BLaER1 treated with 17β-estradiol and CSF1 and Interleukin-3, amounts not matched to agents 10 nM and 100 nM (cell line): Measurements from ENCODE around the gene HMGB2.

Source experiments
- H3K27ac ChIP-seq, 11 experiments: shearing (Covaris generic); formaldehyde crosslinking; 2 replicates each; pipeline ENCODE4 v1.8.1; 2022
- H3K27me3 ChIP-seq, 11 experiments: shearing (Covaris generic); formaldehyde crosslinking; 2 replicates each; pipeline ENCODE4 v1.8.1; 2022
- H3K36me3 ChIP-seq, 11 experiments: shearing (Covaris generic); formaldehyde crosslinking; 2 replicates each; pipeline ENCODE4 v1.8.1; 2022
- H3K4me1 ChIP-seq, 10 experiments: shearing (Covaris generic); formaldehyde crosslinking; 2 replicates each; pipeline ENCODE4 v1.8.1; 2022
- H3K4me2 ChIP-seq, 11 experiments: shearing (Covaris generic); formaldehyde crosslinking; 2 replicates each; pipeline ENCODE4 v1.8.1; 2022
- H3K4me3 ChIP-seq, 10 experiments: shearing (Covaris generic); formaldehyde crosslinking; 2 replicates each; pipeline ENCODE4 v1.8.1; 2022
- H3K9ac ChIP-seq, 11 experiments: shearing (Covaris generic); formaldehyde crosslinking; 2 replicates each; pipeline ENCODE4 v1.8.1; 2022
- H3K9me3 ChIP-seq, 11 experiments: shearing (Covaris generic); formaldehyde crosslinking; replicated peaks in 1 of 11; 2 replicates each; pipeline ENCODE4 v1.8.1; 2022
- H4K20me1 ChIP-seq, 11 experiments: shearing (Covaris generic); formaldehyde crosslinking; 2 replicates each; pipeline ENCODE4 v1.8.1; 2022
- Cebpa-rat ChIP-seq, 11 experiments: shearing (Covaris generic); IDR thresholded peaks; 2 replicates each; pipeline ENCODE4 v1.8.1; 2022

The HMGB2 gene

GRCh38 chr4:173332021-173332487 lies 2.1 kb downstream of the HMGB2 start:
- Histone ChIP-seq H3K4me1 (peaks cover 21 to 47% (median 37%) of the 10 kb centered on the region in 10 experiments), H3K9ac (peak overlapping the region; percentile 93 to 100 (median 98); a peak in 21 of 22 replicates), H3K4me3 (peak overlapping the region; percentile 72 to 99 (median 92); a peak in 19 of 20 replicates), H3K36me3 (peaks cover 32 to 64% (median 62%) of the 10 kb centered on the region in 11 experiments; a peak in 20 of 22 replicates), H3K27ac (peak overlapping the region in 10 of 11 experiments; percentile 93 to 100 (median 98); a peak in 19 of 22 replicates), H3K9me3 (no peaks in the 10 kb centered on the region), H4K20me1 (peaks cover 0 to 61% (median 26%) of the 10 kb centered on the region in 11 experiments; a peak in 16 of 22 replicates), H3K4me2 (peak overlapping the region; percentile 73 to 97 (median 88)), H3K27me3 (no peaks in the 10 kb centered on the region)
- no peak for TF ChIP-seq Cebpa-rat (IDR thresholded peaks at IDR 0.05)

GRCh38 chr4:173330590-173330989 lies 3.6 kb downstream of the HMGB2 start:
- Histone ChIP-seq H3K4me2 (peak overlapping the region in 10 of 11 experiments; percentile 37 to 97 (median 81); a peak in 19 of 22 replicates), H3K36me3 (peaks cover 34 to 79% (median 74%) of the 10 kb centered on the region in 11 experiments; a peak in 20 of 22 replicates), H3K9me3 (no peaks in the 10 kb centered on the region), H3K9ac (peak overlapping the region in 6 of 11 experiments; percentile 16 to 47 (median 27); a peak in 4 of 22 replicates), H3K4me1 (peaks cover 14 to 34% (median 26%) of the 10 kb centered on the region in 10 experiments), H3K27ac (peak overlapping the region in 6 of 11 experiments; percentile 1 to 40 (median 30); a peak in 8 of 22 replicates), H4K20me1 (peaks cover 0 to 62% (median 26%) of the 10 kb centered on the region in 11 experiments; a peak in 16 of 22 replicates), H3K4me3 (peak overlapping the region in 7 of 10 experiments; percentile 7 to 99 (median 90); a peak in 8 of 20 replicates), H3K27me3 (no peaks in the 10 kb centered on the region)
- TF ChIP-seq Cebpa-rat (IDR thresholded peaks at IDR 0.05): no peak

GRCh38 chr4:173328236-173328901 lies 5.8 kb downstream of the HMGB2 start:
- H3K36me3 ChIP-seq: peaks cover 41 to 100% (median 87%) of the 10 kb centered on the region in 11 experiments; a peak in 20 of 22 replicates

GRCh38 chr4:173325007-173325736 lies 9.0 kb downstream of the HMGB2 start:
- no peaks in the 10 kb centered on the region for H3K9me3 ChIP-seq
- H3K4me1 ChIP-seq: peaks cover 0 to 12% (median 7%) of the 10 kb centered on the region in 10 experiments; a peak in 14 of 20 replicates
- peaks cover 48 to 100% (median 81%) of the 10 kb centered on the region in 11 experiments; a peak in 21 of 22 replicates for H3K36me3 ChIP-seq
- no peaks in the 10 kb centered on the region for H3K27me3 ChIP-seq
- no peak overlapping the region for H3K27ac ChIP-seq
- no peak overlapping the region for H3K4me3 ChIP-seq
- no peak overlapping the region for H3K4me2 ChIP-seq
- peaks cover 0 to 29% (median 4%) of the 10 kb centered on the region in 11 experiments; a peak in 8 of 22 replicates for H4K20me1 ChIP-seq
- H3K9ac ChIP-seq: no peak overlapping the region
- TF ChIP-seq Cebpa-rat (IDR thresholded peaks at IDR 0.05): no peak

More at GRCh38 chr4:173328236-173328901, 5.8 kb downstream of the HMGB2 start:
- no peak overlapping the region for H3K27ac ChIP-seq
- H3K9ac ChIP-seq: no peak overlapping the region
- H4K20me1 ChIP-seq: peaks cover 0 to 60% (median 23%) of the 10 kb centered on the region in 11 experiments; a peak in 16 of 22 replicates
- H3K27me3 ChIP-seq: no peaks in the 10 kb centered on the region
- no peak overlapping the region for H3K4me2 ChIP-seq
- no peak for TF ChIP-seq Cebpa-rat (IDR thresholded peaks at IDR 0.05)
- no peaks in the 10 kb centered on the region for H3K9me3 ChIP-seq
- H3K4me3 ChIP-seq: no peak overlapping the region
- peaks cover 11 to 32% (median 23%) of the 10 kb centered on the region in 10 experiments; a peak in 19 of 20 replicates for H3K4me1 ChIP-seq

GRCh38 chr4:173319696-173320095 lies 14.5 kb downstream of the HMGB2 start:
- peak overlapping the region in 4 of 11 experiments; percentile 8 to 48 (median 44); a peak in 4 of 22 replicates for H3K9ac ChIP-seq
- peaks cover 37 to 97% (median 70%) of the 10 kb centered on the region in 11 experiments for H3K36me3 ChIP-seq
- H3K27ac ChIP-seq: peak overlapping the region in 10 of 11 experiments; percentile 22 to 69 (median 58); a peak in 17 of 22 replicates
- no peaks in the 10 kb centered on the region for H3K9me3 ChIP-seq
- peak overlapping the region in 8 of 11 experiments; percentile 6 to 82 (median 68); a peak in 16 of 22 replicates for H3K4me2 ChIP-seq
- TF ChIP-seq Cebpa-rat (IDR thresholded peaks at IDR 0.05): peak in 3 of 11 experiments; percentile 35 to 51 (median 38); a peak in 2 of 22 replicates
- no peak overlapping the region for H3K4me3 ChIP-seq
- no peaks in the 10 kb centered on the region for H3K27me3 ChIP-seq
- 0 out of 22 replicates have a peak, but pooled peaks cover 0 to 11% (median 0%) of the 10 kb centered on the region in 11 experiments for H4K20me1 ChIP-seq
- peaks cover 12 to 37% (median 26%) of the 10 kb centered on the region in 10 experiments; a peak in 19 of 20 replicates for H3K4me1 ChIP-seq

GRCh38 chr4:173318648-173319211 lies 15.4 kb downstream of the HMGB2 start:
- Histone ChIP-seq H3K9ac (peak overlapping the region in 7 of 11 experiments; percentile 9 to 48 (median 37); a peak in 6 of 22 replicates), H3K4me1 (peaks cover 12 to 37% (median 26%) of the 10 kb centered on the region in 10 experiments; a peak in 19 of 20 replicates), H3K4me2 (peak overlapping the region in 10 of 11 experiments; percentile 6 to 82 (median 64); a peak in 15 of 22 replicates), H3K27me3 (no peaks in the 10 kb centered on the region), H3K9me3 (no peaks in the 10 kb centered on the region), H3K36me3 (peaks cover 47 to 97% (median 75%) of the 10 kb centered on the region in 11 experiments), H3K27ac (peak overlapping the region in 10 of 11 experiments; percentile 22 to 69 (median 58); a peak in 17 of 22 replicates), H4K20me1 (0 out of 22 replicates have a peak, but pooled peaks cover 0 to 15% (median 0%) of the 10 kb centered on the region in 11 experiments), H3K4me3 (no peak overlapping the region)
- no peak for TF ChIP-seq Cebpa-rat (IDR thresholded peaks at IDR 0.05)

GRCh38 chr4:173318240-173318639 lies 15.9 kb downstream of the HMGB2 start:
- no peak for TF ChIP-seq Cebpa-rat (IDR thresholded peaks at IDR 0.05)
- Histone ChIP-seq H3K27me3 (no peaks in the 10 kb centered on the region), H3K27ac (peak overlapping the region in 7 of 11 experiments; percentile 13 to 69 (median 59); a peak in 9 of 22 replicates), H3K9ac (peak overlapping the region in 1 of 11 experiments; percentile 23; a peak in 1 of 22 replicates), H4K20me1 (0 out of 22 replicates have a peak, but pooled peaks cover 0 to 15% (median 0%) of the 10 kb centered on the region in 11 experiments), H3K4me3 (no peak overlapping the region), H3K9me3 (no peaks in the 10 kb centered on the region), H3K4me2 (peak overlapping the region in 9 of 11 experiments; percentile 6 to 82 (median 22); a peak in 14 of 22 replicates), H3K36me3 (peaks cover 48 to 97% (median 79%) of the 10 kb centered on the region in 11 experiments), H3K4me1 (peaks cover 12 to 37% (median 26%) of the 10 kb centered on the region in 10 experiments; a peak in 19 of 20 replicates)
